GM12872 (cell line): Measurements from ENCODE around the gene SPG7.
A peak's percentile ranks its signal among the peaks of the same experiment; 100 is the strongest.

Experiments used
- CTCF ChIP-seq: IDR thresholded peaks from 3 replicates; pipeline ENCODE4 v1.5.1; 2011; ENCODE audit warnings: low read depth, mild to moderate bottlenecking, low read length, moderate library complexity; ENCODE audit not compliant: insufficient read depth

Gene SPG7

DNA sequence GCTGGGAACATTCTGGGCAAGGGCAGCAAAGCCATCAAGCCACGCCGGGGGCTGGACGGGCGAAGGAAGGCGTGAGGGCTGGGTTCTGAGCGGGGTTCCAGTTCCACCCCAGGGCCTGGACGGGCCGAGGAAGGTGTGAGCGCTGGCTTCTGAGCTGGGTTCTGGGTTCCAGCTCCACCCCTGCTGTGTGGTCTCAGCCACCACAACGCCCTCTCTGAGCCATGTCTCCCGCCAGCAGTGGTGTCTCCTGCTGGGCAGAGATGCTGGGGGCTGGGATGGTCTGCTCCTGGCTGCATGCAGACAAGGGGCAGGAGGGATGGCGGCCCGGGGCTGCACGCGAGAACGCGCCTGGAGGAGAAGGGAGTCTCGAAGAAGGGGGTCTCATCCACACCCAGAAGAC, 63.4 kb downstream of the SPG7 start:
- TF ChIP-seq CTCF: no peak

- TF ChIP-seq CTCF: no peak
Observed at GRCh38 chr16:89572073-89572484, 63.9 kb downstream of the SPG7 start.

GRCh38 chr16:89572485-89573205, 64.4 kb downstream of the SPG7 start:
- TF ChIP-seq CTCF: no peak

DNA sequence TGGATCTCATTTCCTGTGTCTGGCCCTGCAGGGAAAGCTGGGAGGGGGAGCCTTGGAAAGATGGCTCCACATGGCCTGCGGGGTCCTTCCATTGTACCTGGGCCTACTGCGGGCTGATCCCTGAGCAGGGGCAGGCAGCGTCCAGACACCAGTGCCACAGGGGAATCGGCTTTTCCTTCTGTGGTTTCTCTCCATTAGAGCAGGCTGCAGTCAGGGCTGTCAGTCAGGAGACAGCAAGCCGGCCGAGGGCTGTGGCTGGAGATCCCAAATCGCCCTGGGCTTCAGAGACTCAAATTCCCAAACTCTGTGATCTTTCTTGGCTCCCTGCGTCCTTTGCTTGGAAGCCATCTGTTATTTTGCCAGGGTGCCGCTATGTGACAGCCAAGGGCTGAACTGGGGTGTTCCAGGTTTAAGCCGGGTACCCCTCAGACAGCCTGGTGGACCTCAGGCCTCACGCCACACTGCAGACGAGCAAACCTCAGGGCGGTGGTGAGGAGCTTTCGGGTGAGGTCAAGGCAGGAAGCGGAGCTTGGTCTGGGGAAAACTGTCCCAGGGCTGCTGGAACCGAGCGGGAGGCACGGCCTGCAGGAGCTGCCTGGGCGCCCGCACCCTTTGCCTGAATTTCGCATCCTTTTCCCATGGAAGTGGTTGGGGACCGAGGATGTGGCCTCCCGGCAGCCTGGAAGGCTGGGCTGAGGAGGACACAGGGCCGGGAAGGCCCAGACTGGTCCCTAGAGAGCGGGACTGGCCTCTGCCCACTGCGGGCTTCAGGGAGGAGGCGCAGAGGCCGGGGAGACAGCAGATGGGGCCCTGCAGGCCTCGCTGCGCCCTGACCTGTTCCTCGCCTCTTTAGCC, 65.8 kb downstream of the SPG7 start:
- TF ChIP-seq CTCF: no peak

- TF ChIP-seq CTCF: peak; percentile 73
Observed at GRCh38 chr16:89574681-89575246, 66.6 kb downstream of the SPG7 start.

DNA sequence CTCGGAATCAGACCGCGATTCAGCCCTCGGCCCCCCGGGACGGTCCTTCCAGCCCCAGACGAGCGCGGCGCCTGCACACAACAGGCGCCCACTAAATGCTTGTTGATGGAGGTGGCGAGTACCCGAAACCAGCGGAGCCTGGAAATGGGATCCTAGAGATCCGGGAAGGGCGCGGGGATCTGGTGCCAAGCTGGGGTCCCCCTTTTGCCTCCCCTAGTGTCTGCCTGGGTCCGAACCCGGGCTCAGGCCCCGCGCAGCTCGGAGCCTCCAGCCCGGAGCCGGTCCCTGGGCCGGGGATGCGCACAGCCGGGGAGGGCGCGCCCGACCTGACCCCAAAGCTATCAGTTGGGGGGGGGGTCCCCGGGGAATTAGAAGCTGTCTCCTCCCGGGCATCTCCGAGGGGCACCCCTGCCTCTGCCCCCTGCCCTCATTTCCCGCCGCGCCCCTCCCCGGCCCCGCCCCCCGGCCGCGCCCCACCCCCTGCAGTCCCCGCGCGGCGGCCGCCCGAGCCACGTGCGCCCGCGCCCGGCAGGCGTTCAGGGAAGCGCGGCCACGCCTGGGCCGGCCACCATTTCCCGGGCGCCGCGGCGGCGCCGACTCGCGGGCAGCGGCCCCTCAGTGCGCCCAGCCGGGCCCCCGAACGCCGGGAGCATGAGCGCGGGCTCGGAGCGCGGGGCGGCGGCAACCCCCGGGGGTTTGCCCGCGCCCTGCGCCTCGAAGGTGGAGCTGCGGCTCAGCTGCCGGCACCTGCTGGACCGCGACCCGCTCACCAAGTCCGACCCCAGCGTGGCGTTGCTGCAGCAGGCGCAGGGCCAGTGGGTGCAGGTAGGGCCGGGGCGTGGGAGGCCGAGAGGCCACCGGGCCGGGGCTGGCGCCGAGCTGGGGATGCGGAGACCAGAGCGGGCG, 67.3 kb downstream of the SPG7 start, which contains the start of gene CPNE7:
Gene CPNE7, plus strand, starts transcription at position 512 of the 906 bp plus-strand sequence. Its CDS starts 140 bp downstream, at position 652.
- no peak for TF ChIP-seq CTCF
